ENCODE measurements around the gene PAX5. TPM values are rescaled to one million over a fixed set of nuclear protein-coding genes. Genes with fewer than 3 reads are reported as not detected.

PAX5 gene
- total RNA-seq, 2 experiments from 2014 or later = 62.5 to 141 TPM

DNA sequence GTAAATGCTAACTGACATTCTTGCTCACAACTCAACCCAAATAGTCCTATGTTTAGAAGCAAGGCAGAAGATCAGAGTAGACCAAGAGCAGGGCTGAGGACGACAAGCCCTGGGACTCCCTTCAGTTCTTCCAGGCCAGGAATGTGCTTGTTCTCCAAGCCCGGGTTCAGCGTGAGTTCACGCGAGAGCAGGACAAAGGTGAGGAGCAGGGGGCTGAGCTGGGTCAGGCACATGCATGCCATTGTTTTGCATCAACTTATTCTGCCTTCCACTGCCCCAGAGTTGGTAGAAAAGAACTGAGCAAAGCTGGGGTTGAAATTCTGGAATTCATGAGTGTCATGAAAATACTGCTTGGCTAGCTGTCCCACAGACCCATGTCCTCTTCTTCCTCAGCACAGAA lies 206.5 kb downstream of the PAX5 start:
- intact Hi-C loops (cut with micrococcal nuclease; ENCODE audit: unreplicated experiment) = no loop called here
- no peak overlapping the region for H3K27ac ChIP-seq (ENCODE audit: low read depth, low read length, poor library complexity, severe bottlenecking)
- H3K4me2 ChIP-seq (ENCODE audit: low read length) = no peak overlapping the region
- H2AFZ ChIP-seq (ENCODE audit: low read length) = no peak overlapping the region
- H3K4me3 ChIP-seq (ENCODE audit: low read depth, low read length, poor library complexity, severe bottlenecking) = no peak overlapping the region
- DNase-seq (ENCODE audit: low spot score) = no peak
- no peaks in the 10 kb centered on the region for H3K36me3 ChIP-seq (ENCODE audit: insufficient read depth, low read length)
- no peaks in the 10 kb centered on the region for H3K9me3 ChIP-seq (ENCODE audit: low read length)
- POLR2A ChIA-PET = no interaction called here
- no peaks in the 10 kb centered on the region for H3K9me2 ChIP-seq (ENCODE audit: insufficient read depth, low read length)
- BruUV-seq (replicated peaks) = no TSS peak
- CTCF ChIA-PET (ENCODE audit: unreplicated experiment) = no interaction called here
- H3K79me2 ChIP-seq (ENCODE audit: insufficient read depth, low read depth, low read length) = no peaks in the 10 kb centered on the region
- H3K4me1 ChIP-seq (ENCODE audit: insufficient read depth, low read length, poor library complexity, severe bottlenecking) = peaks cover 7% of the 10 kb centered on the region
- TF ChIP-seq EZH2phosphoT487 (IDR thresholded peaks at IDR 0.05; ENCODE audit: borderline replicate concordance, low read depth, low read length) = no peak
- no peak for TF ChIP-seq CTCF (conservative IDR thresholded peaks at IDR 0.05; ENCODE audit: low read length)
- no peaks in the 10 kb centered on the region for H4K20me1 ChIP-seq (ENCODE audit: insufficient read depth, low read length)

DNA sequence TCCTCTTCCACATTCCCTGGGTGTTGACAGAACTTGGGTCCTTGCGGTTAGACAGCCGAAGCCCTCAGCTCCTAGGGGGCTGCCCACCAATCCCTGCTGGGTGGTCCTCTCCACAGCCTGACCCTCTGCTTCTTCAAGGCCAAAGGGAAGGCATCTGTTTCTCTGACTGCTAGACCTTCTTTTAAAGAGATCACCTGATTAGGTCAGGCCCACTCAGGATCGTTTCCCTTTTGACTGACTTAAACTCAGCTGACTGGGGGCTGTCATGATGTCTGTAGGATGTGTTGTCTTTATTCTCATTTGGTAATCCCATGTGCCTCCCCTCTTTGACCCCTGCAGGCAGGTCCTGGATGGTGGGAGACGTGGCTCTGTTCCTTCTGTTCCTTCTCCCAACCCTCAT lies 207.5 kb downstream of the PAX5 start:
- TF ChIP-seq CTCF (conservative IDR thresholded peaks at IDR 0.05; ENCODE audit: low read length) = no peak
- no peak for TF ChIP-seq EZH2phosphoT487 (IDR thresholded peaks at IDR 0.05; ENCODE audit: borderline replicate concordance, low read depth, low read length)

DNA sequence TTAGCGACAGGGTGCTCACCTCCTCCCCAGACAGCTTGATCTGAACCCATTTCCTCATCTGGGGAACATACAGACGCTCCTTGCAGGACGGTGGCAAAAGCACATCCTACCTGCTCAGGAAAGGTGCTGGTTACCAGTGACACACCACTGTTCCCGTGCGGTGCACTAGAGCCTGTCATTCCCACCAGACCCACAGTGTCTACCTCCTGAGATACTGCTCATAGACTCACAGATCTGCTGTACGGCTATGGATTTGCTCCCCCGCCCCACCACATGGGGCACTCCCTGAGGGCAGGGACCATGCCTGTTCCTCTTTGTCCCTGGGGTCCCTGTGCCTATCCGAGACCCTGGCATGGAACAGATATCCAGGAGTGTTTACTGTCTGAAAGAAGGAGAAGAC lies 208.9 kb downstream of the PAX5 start:
- no peak overlapping the region for H2AFZ ChIP-seq (ENCODE audit: low read length)
- no peak overlapping the region for H3K4me3 ChIP-seq (ENCODE audit: low read depth, low read length, poor library complexity, severe bottlenecking)
- TF ChIP-seq EZH2phosphoT487 (IDR thresholded peaks at IDR 0.05; ENCODE audit: borderline replicate concordance, low read depth, low read length) (no peak), CTCF (conservative IDR thresholded peaks at IDR 0.05; ENCODE audit: low read length) (no peak)
- DNase-seq (ENCODE audit: low spot score) = no peak
- no peaks in the 10 kb centered on the region for H3K9me3 ChIP-seq (ENCODE audit: low read length)
- BruUV-seq (replicated peaks) = no TSS peak
- no peaks in the 10 kb centered on the region for H3K4me1 ChIP-seq (ENCODE audit: insufficient read depth, low read length, poor library complexity, severe bottlenecking)
- intact Hi-C loops (cut with micrococcal nuclease; ENCODE audit: unreplicated experiment) = no loop called here
- CTCF ChIA-PET (ENCODE audit: unreplicated experiment) = no interaction called here
- no peaks in the 10 kb centered on the region for H4K20me1 ChIP-seq (ENCODE audit: insufficient read depth, low read length)
- no peaks in the 10 kb centered on the region for H3K36me3 ChIP-seq (ENCODE audit: insufficient read depth, low read length)
- H3K9me2 ChIP-seq (ENCODE audit: insufficient read depth, low read length) = no peaks in the 10 kb centered on the region
- H3K4me2 ChIP-seq (ENCODE audit: low read length) = no peak overlapping the region
- no peaks in the 10 kb centered on the region for H3K79me2 ChIP-seq (ENCODE audit: insufficient read depth, low read depth, low read length)
- POLR2A ChIA-PET = no interaction called here
- no peak overlapping the region for H3K27ac ChIP-seq (ENCODE audit: low read depth, low read length, poor library complexity, severe bottlenecking)

More for the DNA sequence above, 207.5 kb downstream of the PAX5 start:
- no peak overlapping the region for H3K27ac ChIP-seq (ENCODE audit: low read depth, low read length, poor library complexity, severe bottlenecking)
- no peak overlapping the region for H2AFZ ChIP-seq (ENCODE audit: low read length)
- H3K4me1 ChIP-seq (ENCODE audit: insufficient read depth, low read length, poor library complexity, severe bottlenecking) = peaks cover 5% of the 10 kb centered on the region
- no peaks in the 10 kb centered on the region for H4K20me1 ChIP-seq (ENCODE audit: insufficient read depth, low read length)
- H3K9me2 ChIP-seq (ENCODE audit: insufficient read depth, low read length) = no peaks in the 10 kb centered on the region
- ChIA-PET POLR2A (no interaction called here), CTCF (ENCODE audit: unreplicated experiment) (no interaction called here)
- no peak overlapping the region for H3K4me3 ChIP-seq (ENCODE audit: low read depth, low read length, poor library complexity, severe bottlenecking)
- no TSS peak for BruUV-seq (replicated peaks)
- no peaks in the 10 kb centered on the region for H3K9me3 ChIP-seq (ENCODE audit: low read length)
- no peaks in the 10 kb centered on the region for H3K36me3 ChIP-seq (ENCODE audit: insufficient read depth, low read length)
- intact Hi-C loops (cut with micrococcal nuclease; ENCODE audit: unreplicated experiment) = no loop called here
- no peak for DNase-seq (ENCODE audit: low spot score)
- no peak overlapping the region for H3K4me2 ChIP-seq (ENCODE audit: low read length)
- no peaks in the 10 kb centered on the region for H3K79me2 ChIP-seq (ENCODE audit: insufficient read depth, low read depth, low read length)
